Activated naive CD4-positive, alpha-beta T cell treated with anti-CD3 and anti-CD28 coated beads for 36 hours (primary cell): Measurements from ENCODE around the gene RAI14. TPM values are rescaled to one million over a fixed set of nuclear protein-coding genes. Genes with fewer than 3 reads are reported as not detected.

Source experiments
- CTCF ChIA-PET: fragments of 350-600 bp; sonication (Branson Sonifier 250); formaldehyde crosslinking; loops from one replicate; lab custom pipeline; 2021; ENCODE audit warnings: antibody characterized with exemption; lab: Charles Lee
- DNase-seq: peaks from one replicate; pipeline ENCODE4 v3.0.0-alpha.2; 2020
- H3K27ac Mint-ChIP-seq: one replicate; pipeline ENCODE4 v1.8.0; 2021; ENCODE audit warnings: mild to moderate bottlenecking, mixed read lengths
- H3K27me3 Mint-ChIP-seq: one replicate; pipeline ENCODE4 v1.8.0; 2021; ENCODE audit warnings: low read depth, mixed read lengths
- H3K36me3 Mint-ChIP-seq: one replicate; pipeline ENCODE4 v1.8.0; 2021; ENCODE audit warnings: low read depth, mixed read lengths
- H3K4me1 Mint-ChIP-seq: one replicate; pipeline ENCODE4 v1.8.0; 2021; ENCODE audit warnings: low read depth, mixed read lengths
- H3K4me3 Mint-ChIP-seq: one replicate; pipeline ENCODE4 v1.8.0; 2021; ENCODE audit warnings: mild to moderate bottlenecking, moderate library complexity, mixed read lengths
- H3K9me3 Mint-ChIP-seq: one replicate; pipeline ENCODE4 v1.8.0; 2021; ENCODE audit warnings: mixed read lengths
- intact Hi-C: fragments of 100-400 bp; cut with micrococcal nuclease; formaldehyde crosslinking; loops from one replicate; pipeline ENCODE4 v1.15.1; 2023
- total RNA-seq, 2 experiments: library from RNA; stranded (reverse); gene quantifications; one replicate each; pipeline ENCODE4 v1.2.3, GENCODE V29; 2021

RAI14 gene
- total RNA-seq, 2 experiments from 2014 or later = 5.8 to 6.7 TPM

- Mint-ChIP-seq H3K4me3 (no peak overlapping the region), H3K36me3 (no peaks in the 10 kb centered on the region), H3K4me1 (peaks cover 14% of the 10 kb centered on the region), H3K9me3 (no peaks in the 10 kb centered on the region), H3K27ac (no peak overlapping the region), H3K27me3 (peaks cover 5% of the 10 kb centered on the region)
- DNase-seq = no peak
- intact Hi-C loops = loop anchor here (1.0 kb wide), 2 partner anchors 87 to 149 kb away; no protein-coding TSS in a partner anchor
- CTCF ChIA-PET = interaction anchor here (0.9 kb wide), 1 partner anchor 15 kb away, joined by 3 read pairs; no protein-coding TSS in a partner anchor
Observed at GRCh38 chr5:34684980-34685352, 28.8 kb downstream of the RAI14 start.

- DNase-seq = no peak
- H3K27ac Mint-ChIP-seq = peak overlapping the region; percentile 37
- CTCF ChIA-PET = interaction anchor here (0.9 kb wide), 1 partner anchor 15 kb away, joined by 3 read pairs; no protein-coding TSS in a partner anchor
- H3K4me3 Mint-ChIP-seq = no peak overlapping the region
- H3K36me3 Mint-ChIP-seq = no peaks in the 10 kb centered on the region
- H3K9me3 Mint-ChIP-seq = no peaks in the 10 kb centered on the region
- peaks cover 5% of the 10 kb centered on the region for H3K27me3 Mint-ChIP-seq
- H3K4me1 Mint-ChIP-seq = peaks cover 14% of the 10 kb centered on the region
- intact Hi-C loops = loop anchor here (1.0 kb wide), 1 partner anchor 149 kb away; no protein-coding TSS in a partner anchor
Observed at GRCh38 chr5:34685485-34686165, 29.5 kb downstream of the RAI14 start.

GRCh38 chr5:34686762-34687268 lies 30.7 kb downstream of the RAI14 start:
- H3K9me3 Mint-ChIP-seq = no peaks in the 10 kb centered on the region
- CTCF ChIA-PET = no interaction called here
- H3K36me3 Mint-ChIP-seq = no peaks in the 10 kb centered on the region
- peaks cover 5% of the 10 kb centered on the region for H3K27me3 Mint-ChIP-seq
- peak; percentile 13 for DNase-seq
- no peak overlapping the region for H3K27ac Mint-ChIP-seq
- intact Hi-C loops = no loop called here
- H3K4me3 Mint-ChIP-seq = no peak overlapping the region
- H3K4me1 Mint-ChIP-seq = peaks cover 14% of the 10 kb centered on the region

GRCh38 chr5:34687269-34688011 lies 31.3 kb downstream of the RAI14 start:
- H3K36me3 Mint-ChIP-seq = no peaks in the 10 kb centered on the region
- CTCF ChIA-PET = interaction anchor here (1.1 kb wide), 1 partner anchor 16 kb away, joined by 3 read pairs; no protein-coding TSS in a partner anchor
- intact Hi-C loops = no loop called here
- H3K4me3 Mint-ChIP-seq = no peak overlapping the region
- peaks cover 5% of the 10 kb centered on the region for H3K27me3 Mint-ChIP-seq
- H3K9me3 Mint-ChIP-seq = no peaks in the 10 kb centered on the region
- peaks cover 14% of the 10 kb centered on the region for H3K4me1 Mint-ChIP-seq
- DNase-seq = no peak
- H3K27ac Mint-ChIP-seq = no peak overlapping the region

GRCh38 chr5:34688015-34688810 lies 32.1 kb downstream of the RAI14 start:
- Mint-ChIP-seq H3K4me1 (peaks cover 14% of the 10 kb centered on the region), H3K27me3 (peaks cover 5% of the 10 kb centered on the region)
- CTCF ChIA-PET = interaction anchor here (0.7 to 1.1 kb wide), 2 partner anchors 15 to 35 kb away, joined by 3 read pairs; no protein-coding TSS in a partner anchor

GRCh38 chr5:34690301-34690700 lies 34.2 kb downstream of the RAI14 start:
- CTCF ChIA-PET = no interaction called here
- H3K27me3 Mint-ChIP-seq = peaks cover 5% of the 10 kb centered on the region
- no peak overlapping the region for H3K4me3 Mint-ChIP-seq
- H3K36me3 Mint-ChIP-seq = no peaks in the 10 kb centered on the region
- intact Hi-C loops = no loop called here
- DNase-seq = no peak
- H3K27ac Mint-ChIP-seq = no peak overlapping the region
- peaks cover 27% of the 10 kb centered on the region for H3K4me1 Mint-ChIP-seq
- H3K9me3 Mint-ChIP-seq = no peaks in the 10 kb centered on the region

More at GRCh38 chr5:34688015-34688810, 32.1 kb downstream of the RAI14 start:
- Mint-ChIP-seq H3K27ac (no peak overlapping the region), H3K4me3 (no peak overlapping the region), H3K36me3 (no peaks in the 10 kb centered on the region), H3K9me3 (no peaks in the 10 kb centered on the region)
- intact Hi-C loops = no loop called here
- no peak for DNase-seq

GRCh38 chr5:34690898-34691297 lies 34.8 kb downstream of the RAI14 start:
- Mint-ChIP-seq H3K27me3 (peaks cover 1% of the 10 kb centered on the region), H3K4me1 (peaks cover 25% of the 10 kb centered on the region)
- no peak for DNase-seq

GRCh38 chr5:34691326-34691725 lies 35.2 kb downstream of the RAI14 start:
- intact Hi-C loops = no loop called here
- CTCF ChIA-PET = no interaction called here
- Mint-ChIP-seq H3K36me3 (no peaks in the 10 kb centered on the region), H3K27me3 (no peaks in the 10 kb centered on the region), H3K9me3 (no peaks in the 10 kb centered on the region), H3K4me3 (no peak overlapping the region), H3K4me1 (peaks cover 23% of the 10 kb centered on the region), H3K27ac (no peak overlapping the region)
- no peak for DNase-seq

More at GRCh38 chr5:34690898-34691297, 34.8 kb downstream of the RAI14 start:
- Mint-ChIP-seq H3K36me3 (no peaks in the 10 kb centered on the region), H3K9me3 (no peaks in the 10 kb centered on the region), H3K27ac (no peak overlapping the region), H3K4me3 (no peak overlapping the region)
- intact Hi-C loops = no loop called here
- CTCF ChIA-PET = no interaction called here

- Mint-ChIP-seq H3K36me3 (no peaks in the 10 kb centered on the region), H3K27ac (no peak overlapping the region), H3K4me3 (no peak overlapping the region), H3K9me3 (no peaks in the 10 kb centered on the region), H3K27me3 (no peaks in the 10 kb centered on the region), H3K4me1 (peaks cover 20% of the 10 kb centered on the region)
- intact Hi-C loops = no loop called here
- CTCF ChIA-PET = interaction anchor here (0.7 to 1.4 kb wide), 2 partner anchors 149 to 205 kb away, joined by 3 read pairs; no protein-coding TSS in a partner anchor
- no peak for DNase-seq
Observed at GRCh38 chr5:34692786-34693185, 36.7 kb downstream of the RAI14 start.

GRCh38 chr5:34694012-34694411 lies 37.9 kb downstream of the RAI14 start:
- Mint-ChIP-seq H3K27me3 (no peaks in the 10 kb centered on the region), H3K4me3 (no peak overlapping the region), H3K4me1 (peaks cover 20% of the 10 kb centered on the region), H3K36me3 (no peaks in the 10 kb centered on the region), H3K27ac (no peak overlapping the region), H3K9me3 (no peaks in the 10 kb centered on the region)
- DNase-seq = no peak
- CTCF ChIA-PET = no interaction called here
- intact Hi-C loops = loop anchor here (2.0 kb wide), 1 partner anchor 207 kb away; no protein-coding TSS in a partner anchor

- CTCF ChIA-PET = no interaction called here
- Mint-ChIP-seq H3K27me3 (no peaks in the 10 kb centered on the region), H3K36me3 (no peaks in the 10 kb centered on the region), H3K9me3 (no peaks in the 10 kb centered on the region), H3K27ac (no peak overlapping the region), H3K4me1 (peaks cover 20% of the 10 kb centered on the region), H3K4me3 (no peak overlapping the region)
- intact Hi-C loops = loop anchor here (2.0 kb wide), 1 partner anchor 208 kb away; no protein-coding TSS in a partner anchor
- no peak for DNase-seq
Observed at GRCh38 chr5:34694685-34695084, 38.6 kb downstream of the RAI14 start.
